Measurements from ENCODE around the gene COL11A2.

GRCh38 chr6:33166811-33167210 is 25.5 kb downstream of the COL11A2 start:
- TF ChIP-seq CTCF (IDR thresholded peaks at IDR 0.05) (no peak), POLR2A (IDR thresholded peaks at IDR 0.05) (no peak)
